ENCODE measurements around the gene AMBN.

Gene AMBN

DNA sequence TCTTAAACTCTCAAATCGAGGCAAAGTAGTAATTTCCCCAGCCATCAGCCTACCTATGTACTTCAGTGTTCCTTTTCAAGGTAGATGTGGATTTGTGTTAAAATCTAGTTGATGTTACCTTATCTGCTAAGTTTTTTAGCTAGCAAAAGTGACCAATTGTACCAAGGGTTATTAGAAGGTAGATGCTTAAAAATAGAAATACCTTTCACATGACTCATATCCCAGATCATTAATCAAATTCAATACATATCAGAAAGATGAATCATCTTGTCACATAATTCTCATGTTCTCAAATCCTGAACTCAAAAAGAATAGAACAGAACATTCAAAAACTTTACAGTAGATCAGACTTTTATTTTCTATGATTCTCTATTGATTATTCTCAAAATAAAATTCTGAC is 40.0 kb downstream of the AMBN start:
- H3K79me1 ChIP-seq (ENCODE audit: low read depth, low read length), result no peaks in the 10 kb centered on the region
- no peak overlapping the region for H3K23ac ChIP-seq (ENCODE audit: low read depth, low read length, poor library complexity)
- H3K27ac ChIP-seq (replicated peaks; ENCODE audit: low read length), result no peak overlapping the region
- no peak overlapping the region for H3K4ac ChIP-seq (ENCODE audit: low read length)
- no peak overlapping the region for H3K4me2 ChIP-seq (ENCODE audit: insufficient read depth, low read length, poor library complexity, severe bottlenecking)
- no peak overlapping the region for H2BK15ac ChIP-seq (ENCODE audit: low read length)
- H4K8ac ChIP-seq (ENCODE audit: low read depth, low read length), result no peak overlapping the region
- H3K9ac ChIP-seq (ENCODE audit: low read depth, low read length, poor library complexity), result no peak overlapping the region
- WGBS, 2 donors (ENCODE audit: extremely low coverage in 2 of 2, insufficient read length in 2 of 2, insufficient replicate concordance in 1 of 2), result no CpG with 5 or more reads among the region's 1 CpG
- H2AFZ ChIP-seq (ENCODE audit: low read length), result no peak overlapping the region
- no peak overlapping the region for H2AK5ac ChIP-seq (ENCODE audit: low read depth, low read length)
- no peaks in the 10 kb centered on the region for H3K36me3 ChIP-seq (replicated peaks in 1 of 2; ENCODE audit: control insufficient read depth in 2 of 2, insufficient read depth in 2 of 2, low read length in 2 of 2)
- no peak overlapping the region for H2BK5ac ChIP-seq (ENCODE audit: low read length)
- no peak for DNase-seq (ENCODE audit: low spot score)
- no peak overlapping the region for H2BK120ac ChIP-seq (ENCODE audit: low read depth, low read length)
- H3K4me3 ChIP-seq (ENCODE audit: low read length in 2 of 2), result no peak overlapping the region
- H3K18ac ChIP-seq (ENCODE audit: low read length), result no peak overlapping the region
- H3K4me1 ChIP-seq (ENCODE audit: control insufficient read depth in 2 of 2, insufficient read depth in 1 of 2, low read depth in 1 of 2, low read length in 2 of 2), result no peaks in the 10 kb centered on the region
- H2BK12ac ChIP-seq (ENCODE audit: low read length), result no peak overlapping the region
- H4K91ac ChIP-seq (ENCODE audit: low read depth, low read length, poor library complexity), result no peak overlapping the region
- H3K9me3 ChIP-seq (replicated peaks in 1 of 2; ENCODE audit: control insufficient read depth in 2 of 2, insufficient read depth in 1 of 2, low read depth in 1 of 2, low read length in 2 of 2), result no peaks in the 10 kb centered on the region
- H3K14ac ChIP-seq (ENCODE audit: low read length), result no peak overlapping the region
- H3K27me3 ChIP-seq (ENCODE audit: control insufficient read depth in 3 of 3, insufficient read depth in 3 of 3, low read depth in 1 of 3, low read length in 3 of 3), result no peaks in the 10 kb centered on the region

DNA sequence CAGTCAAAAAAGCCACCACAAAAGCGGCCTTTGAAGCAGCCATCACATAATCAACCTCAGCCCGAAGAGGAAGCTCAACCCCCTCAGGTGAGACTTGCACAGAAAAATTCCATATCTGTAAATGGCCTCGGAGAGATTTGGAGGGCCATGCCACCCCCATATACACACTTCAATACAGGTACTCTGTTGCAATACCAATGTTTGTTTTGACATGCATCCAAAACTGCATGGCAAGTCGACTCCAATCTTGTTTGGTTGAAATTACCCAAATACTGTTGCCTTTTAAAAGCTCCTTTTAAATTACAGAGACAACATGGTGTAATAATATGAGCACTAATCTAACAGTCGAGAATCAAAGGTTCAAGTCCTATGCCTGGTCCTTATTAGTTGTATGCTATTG is 42.4 kb downstream of the AMBN start:
- H2BK5ac ChIP-seq (ENCODE audit: low read length), result no peak overlapping the region
- H3K14ac ChIP-seq (ENCODE audit: low read length), result no peak overlapping the region
- no peak overlapping the region for H3K23ac ChIP-seq (ENCODE audit: low read depth, low read length, poor library complexity)
- H2BK12ac ChIP-seq (ENCODE audit: low read length), result no peak overlapping the region
- no peak overlapping the region for H4K8ac ChIP-seq (ENCODE audit: low read depth, low read length)
- no peak overlapping the region for H3K4ac ChIP-seq (ENCODE audit: low read length)
- no peak overlapping the region for H2BK15ac ChIP-seq (ENCODE audit: low read length)
- DNase-seq (ENCODE audit: low spot score), result no peak
- H3K27me3 ChIP-seq (ENCODE audit: control insufficient read depth in 3 of 3, insufficient read depth in 3 of 3, low read depth in 1 of 3, low read length in 3 of 3), result no peaks in the 10 kb centered on the region
- no peaks in the 10 kb centered on the region for H3K4me1 ChIP-seq (ENCODE audit: control insufficient read depth in 2 of 2, insufficient read depth in 1 of 2, low read depth in 1 of 2, low read length in 2 of 2)
- H3K9ac ChIP-seq (ENCODE audit: low read depth, low read length, poor library complexity), result no peak overlapping the region
- H2AFZ ChIP-seq (ENCODE audit: low read length), result no peak overlapping the region
- no peaks in the 10 kb centered on the region for H3K36me3 ChIP-seq (replicated peaks in 1 of 2; ENCODE audit: control insufficient read depth in 2 of 2, insufficient read depth in 2 of 2, low read length in 2 of 2)
- H3K79me1 ChIP-seq (ENCODE audit: low read depth, low read length), result no peaks in the 10 kb centered on the region
- H2BK120ac ChIP-seq (ENCODE audit: low read depth, low read length), result no peak overlapping the region
- no peak overlapping the region for H3K27ac ChIP-seq (replicated peaks; ENCODE audit: low read length)
- no peak overlapping the region for H3K18ac ChIP-seq (ENCODE audit: low read length)
- no peak overlapping the region for H2AK5ac ChIP-seq (ENCODE audit: low read depth, low read length)
- H3K9me3 ChIP-seq (replicated peaks in 1 of 2; ENCODE audit: control insufficient read depth in 2 of 2, insufficient read depth in 1 of 2, low read depth in 1 of 2, low read length in 2 of 2), result no peaks in the 10 kb centered on the region
- WGBS, 2 donors (ENCODE audit: extremely low coverage in 2 of 2, insufficient read length in 2 of 2, insufficient replicate concordance in 1 of 2), result no CpG with 5 or more reads among the region's 5 CpGs
- H3K4me2 ChIP-seq (ENCODE audit: insufficient read depth, low read length, poor library complexity, severe bottlenecking), result no peak overlapping the region
- H4K91ac ChIP-seq (ENCODE audit: low read depth, low read length, poor library complexity), result no peak overlapping the region
- no peak overlapping the region for H3K4me3 ChIP-seq (ENCODE audit: low read length in 2 of 2)

DNA sequence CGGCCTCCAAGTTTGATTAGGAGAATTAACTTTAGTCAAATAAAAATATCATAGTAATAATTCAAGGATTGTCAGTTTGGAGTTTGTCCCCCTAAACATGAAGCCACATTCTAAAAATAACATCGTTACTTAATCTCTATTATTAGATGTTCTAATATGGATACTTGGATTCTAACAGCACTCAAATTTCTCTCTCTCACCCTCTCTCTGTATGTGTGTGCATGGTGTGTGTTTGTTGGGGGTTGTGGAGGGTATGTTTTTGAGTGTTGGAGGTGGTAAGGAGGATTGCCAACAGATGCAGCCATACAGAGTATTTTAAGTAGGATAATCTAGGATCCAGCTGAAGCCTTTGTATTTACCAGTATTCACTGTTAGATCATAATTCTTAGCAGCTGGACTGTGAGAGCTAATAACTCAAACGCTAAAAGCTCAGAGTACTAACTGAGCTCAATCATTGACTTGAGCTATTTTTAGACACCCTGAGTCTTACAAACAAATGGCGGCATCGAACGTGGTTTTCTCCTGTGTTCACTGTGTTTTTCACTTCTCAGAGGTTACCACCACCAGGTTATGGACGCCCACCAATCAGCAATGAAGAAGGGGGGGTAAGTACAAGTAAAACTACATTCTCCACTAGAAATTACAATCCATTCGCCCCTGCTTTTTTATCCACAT is 45.3 kb downstream of the AMBN start:
- no peak for DNase-seq (ENCODE audit: low spot score)
- no CpG with 5 or more reads among the region's 8 CpGs for WGBS, 2 donors (ENCODE audit: extremely low coverage in 2 of 2, insufficient read length in 2 of 2, insufficient replicate concordance in 1 of 2)
- H3K27ac ChIP-seq (replicated peaks; ENCODE audit: low read length), result no peak overlapping the region
- H4K91ac ChIP-seq (ENCODE audit: low read depth, low read length, poor library complexity), result no peak overlapping the region
- no peak overlapping the region for H2BK5ac ChIP-seq (ENCODE audit: low read length)
- H4K8ac ChIP-seq (ENCODE audit: low read depth, low read length), result no peak overlapping the region
- H2AFZ ChIP-seq (ENCODE audit: low read length), result no peak overlapping the region
- H3K9me3 ChIP-seq (replicated peaks in 1 of 2; ENCODE audit: control insufficient read depth in 2 of 2, insufficient read depth in 1 of 2, low read depth in 1 of 2, low read length in 2 of 2), result no peaks in the 10 kb centered on the region
- H3K14ac ChIP-seq (ENCODE audit: low read length), result no peak overlapping the region
- no peak overlapping the region for H2AK5ac ChIP-seq (ENCODE audit: low read depth, low read length)
- H3K4me2 ChIP-seq (ENCODE audit: insufficient read depth, low read length, poor library complexity, severe bottlenecking), result no peak overlapping the region
- H3K79me1 ChIP-seq (ENCODE audit: low read depth, low read length), result no peaks in the 10 kb centered on the region
- H2BK12ac ChIP-seq (ENCODE audit: low read length), result no peak overlapping the region
- H3K4me3 ChIP-seq (ENCODE audit: low read length in 2 of 2), result no peak overlapping the region
- H3K18ac ChIP-seq (ENCODE audit: low read length), result no peak overlapping the region
- no peaks in the 10 kb centered on the region for H3K4me1 ChIP-seq (ENCODE audit: control insufficient read depth in 2 of 2, insufficient read depth in 1 of 2, low read depth in 1 of 2, low read length in 2 of 2)
- H2BK15ac ChIP-seq (ENCODE audit: low read length), result no peak overlapping the region
- no peak overlapping the region for H3K9ac ChIP-seq (ENCODE audit: low read depth, low read length, poor library complexity)
- H3K27me3 ChIP-seq (ENCODE audit: control insufficient read depth in 3 of 3, insufficient read depth in 3 of 3, low read depth in 1 of 3, low read length in 3 of 3), result no peaks in the 10 kb centered on the region
- H3K4ac ChIP-seq (ENCODE audit: low read length), result no peak overlapping the region
- no peak overlapping the region for H3K23ac ChIP-seq (ENCODE audit: low read depth, low read length, poor library complexity)
- H3K36me3 ChIP-seq (replicated peaks in 1 of 2; ENCODE audit: control insufficient read depth in 2 of 2, insufficient read depth in 2 of 2, low read length in 2 of 2), result no peaks in the 10 kb centered on the region
- no peak overlapping the region for H2BK120ac ChIP-seq (ENCODE audit: low read depth, low read length)

DNA sequence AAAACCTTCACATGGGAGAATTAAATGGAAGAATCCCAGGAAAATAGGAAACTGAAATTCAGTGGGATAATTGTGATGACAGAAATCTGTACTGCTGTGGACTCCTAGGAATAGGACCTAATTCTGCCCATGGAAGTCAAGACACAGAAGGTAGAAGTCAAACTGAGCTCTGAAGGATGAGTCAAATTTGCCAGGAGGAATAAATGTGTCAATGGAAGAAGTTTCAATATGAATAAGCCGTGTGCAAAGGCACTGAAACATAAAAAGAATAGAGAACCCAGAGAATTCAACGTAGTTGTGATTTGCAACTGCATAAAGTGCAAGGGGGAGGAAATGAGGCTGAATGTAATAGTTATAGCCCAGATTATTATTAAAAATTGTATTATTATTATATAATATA is 48.1 kb downstream of the AMBN start:
- no peaks in the 10 kb centered on the region for H3K4me1 ChIP-seq (ENCODE audit: control insufficient read depth in 2 of 2, insufficient read depth in 1 of 2, low read depth in 1 of 2, low read length in 2 of 2)
- WGBS, 2 donors (ENCODE audit: extremely low coverage in 2 of 2, insufficient read length in 2 of 2, insufficient replicate concordance in 1 of 2), result no CpG with 5 or more reads among the region's 2 CpGs
- no peak overlapping the region for H2BK15ac ChIP-seq (ENCODE audit: low read length)
- no peak overlapping the region for H3K4me3 ChIP-seq (ENCODE audit: low read length in 2 of 2)
- no peak overlapping the region for H3K14ac ChIP-seq (ENCODE audit: low read length)
- no peak overlapping the region for H3K23ac ChIP-seq (ENCODE audit: low read depth, low read length, poor library complexity)
- H3K18ac ChIP-seq (ENCODE audit: low read length), result no peak overlapping the region
- H3K27me3 ChIP-seq (ENCODE audit: control insufficient read depth in 3 of 3, insufficient read depth in 3 of 3, low read depth in 1 of 3, low read length in 3 of 3), result no peaks in the 10 kb centered on the region
- H3K79me1 ChIP-seq (ENCODE audit: low read depth, low read length), result no peaks in the 10 kb centered on the region
- no peak overlapping the region for H2BK5ac ChIP-seq (ENCODE audit: low read length)
- DNase-seq (ENCODE audit: low spot score), result no peak
- no peak overlapping the region for H4K91ac ChIP-seq (ENCODE audit: low read depth, low read length, poor library complexity)
- no peak overlapping the region for H2AFZ ChIP-seq (ENCODE audit: low read length)
- H3K27ac ChIP-seq (replicated peaks; ENCODE audit: low read length), result no peak overlapping the region
- H3K4ac ChIP-seq (ENCODE audit: low read length), result no peak overlapping the region
- no peak overlapping the region for H2AK5ac ChIP-seq (ENCODE audit: low read depth, low read length)
- H2BK12ac ChIP-seq (ENCODE audit: low read length), result no peak overlapping the region
- no peak overlapping the region for H4K8ac ChIP-seq (ENCODE audit: low read depth, low read length)
- no peak overlapping the region for H3K9ac ChIP-seq (ENCODE audit: low read depth, low read length, poor library complexity)
- H3K4me2 ChIP-seq (ENCODE audit: insufficient read depth, low read length, poor library complexity, severe bottlenecking), result no peak overlapping the region
- no peaks in the 10 kb centered on the region for H3K36me3 ChIP-seq (replicated peaks in 1 of 2; ENCODE audit: control insufficient read depth in 2 of 2, insufficient read depth in 2 of 2, low read length in 2 of 2)
- H3K9me3 ChIP-seq (replicated peaks in 1 of 2; ENCODE audit: control insufficient read depth in 2 of 2, insufficient read depth in 1 of 2, low read depth in 1 of 2, low read length in 2 of 2), result no peaks in the 10 kb centered on the region
- H2BK120ac ChIP-seq (ENCODE audit: low read depth, low read length), result no peak overlapping the region

Measured in neuronal stem cell (in vitro differentiated cells).